ENCODE measurements around the gene NMUR1.

Gene NMUR1

DNA sequence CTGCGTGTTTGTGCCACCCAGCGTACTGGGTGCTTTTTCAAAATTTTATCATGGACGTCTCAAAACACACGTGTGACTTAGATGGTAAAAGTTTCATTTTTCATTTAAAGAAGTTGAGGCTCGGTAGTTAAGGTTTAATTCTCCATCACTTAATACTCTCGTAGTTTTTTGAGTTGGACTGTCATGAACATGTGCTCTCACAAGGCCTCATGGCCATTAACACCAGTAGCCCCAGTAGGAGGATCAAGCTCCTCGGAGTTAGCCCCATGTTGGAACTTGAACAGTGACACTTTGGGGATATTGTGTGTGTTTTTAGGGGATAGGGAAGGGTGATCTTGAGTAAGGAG, 15.3 kb downstream of the NMUR1 start:
- TF ChIP-seq, protein P1, sequence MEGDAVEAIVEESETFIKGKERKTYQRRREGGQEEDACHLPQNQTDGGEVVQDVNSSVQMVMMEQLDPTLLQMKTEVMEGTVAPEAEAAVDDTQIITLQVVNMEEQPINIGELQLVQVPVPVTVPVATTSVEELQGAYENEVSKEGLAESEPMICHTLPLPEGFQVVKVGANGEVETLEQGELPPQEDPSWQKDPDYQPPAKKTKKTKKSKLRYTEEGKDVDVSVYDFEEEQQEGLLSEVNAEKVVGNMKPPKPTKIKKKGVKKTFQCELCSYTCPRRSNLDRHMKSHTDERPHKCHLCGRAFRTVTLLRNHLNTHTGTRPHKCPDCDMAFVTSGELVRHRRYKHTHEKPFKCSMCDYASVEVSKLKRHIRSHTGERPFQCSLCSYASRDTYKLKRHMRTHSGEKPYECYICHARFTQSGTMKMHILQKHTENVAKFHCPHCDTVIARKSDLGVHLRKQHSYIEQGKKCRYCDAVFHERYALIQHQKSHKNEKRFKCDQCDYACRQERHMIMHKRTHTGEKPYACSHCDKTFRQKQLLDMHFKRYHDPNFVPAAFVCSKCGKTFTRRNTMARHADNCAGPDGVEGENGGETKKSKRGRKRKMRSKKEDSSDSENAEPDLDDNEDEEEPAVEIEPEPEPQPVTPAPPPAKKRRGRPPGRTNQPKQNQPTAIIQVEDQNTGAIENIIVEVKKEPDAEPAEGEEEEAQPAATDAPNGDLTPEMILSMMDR (IDR thresholded peaks at IDR 0.05): no peak
- peaks cover 0 to 10% (median 2%) of the 10 kb centered on the region in 4 donors for H3K4me1 ChIP-seq
- H3K9me3 ChIP-seq: no peaks in the 10 kb centered on the region
- peak overlapping the region; percentile 85 to 88 for H3K27ac ChIP-seq
- DNase-seq: no peak
- no peaks in the 10 kb centered on the region for H3K27me3 ChIP-seq
- H3K4me3 ChIP-seq: peak overlapping the region; percentile 62 to 68
- no peaks in the 10 kb centered on the region for H3K36me3 ChIP-seq
- intact Hi-C loops (cut with DNase I; ENCODE audit: low total_unique reads): loop anchor here (5.0 kb wide), 1 partner anchor 87 kb away; no protein-coding TSS in a partner anchor

DNA sequence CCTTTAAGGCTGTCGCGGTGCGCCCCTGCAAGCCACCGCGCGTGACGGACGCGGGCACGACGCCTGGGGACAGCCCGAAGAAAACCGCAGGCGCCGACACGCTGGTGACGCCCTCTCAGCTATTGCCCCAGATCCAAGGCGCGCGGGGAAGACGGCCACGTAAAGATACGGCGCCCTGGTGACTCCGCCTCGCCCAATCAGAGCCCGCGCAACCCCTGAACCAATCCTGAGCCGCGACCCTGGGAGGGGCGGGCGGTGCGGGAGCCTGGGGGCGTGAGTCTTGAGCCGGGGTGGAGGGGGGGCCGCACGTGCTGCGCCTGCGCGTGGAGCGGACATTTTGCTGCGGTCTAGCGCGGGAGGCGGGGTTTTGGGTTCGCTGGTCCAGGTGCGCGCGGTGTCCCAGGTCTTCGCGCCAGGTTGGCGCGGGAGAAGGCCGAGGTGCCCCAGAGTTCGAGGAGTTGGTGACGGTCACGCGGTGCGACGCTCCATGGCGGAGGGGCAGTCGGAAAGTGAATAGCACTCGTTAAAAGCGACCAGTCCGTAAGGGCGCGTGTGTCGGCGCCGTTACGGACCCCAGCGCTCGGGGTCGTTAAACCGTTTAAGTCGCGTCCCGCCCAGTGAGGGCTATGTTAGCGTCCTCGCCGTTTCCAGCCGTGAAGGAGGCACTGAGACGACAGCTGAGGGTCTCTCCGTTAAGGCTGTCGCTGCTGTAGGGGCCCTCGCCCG, 15.9 kb downstream of the NMUR1 start:
- peaks cover 0 to 10% (median 2%) of the 10 kb centered on the region in 4 donors for H3K4me1 ChIP-seq
- H3K36me3 ChIP-seq: no peaks in the 10 kb centered on the region
- peak; percentile 99 for DNase-seq
- intact Hi-C loops (cut with DNase I; ENCODE audit: low total_unique reads): loop anchor here (5.0 kb wide), 1 partner anchor 88 kb away; no protein-coding TSS in a partner anchor
- peak overlapping the region; percentile 62 to 68 for H3K4me3 ChIP-seq
- H3K27ac ChIP-seq: peak overlapping the region; percentile 85 to 88
- no peaks in the 10 kb centered on the region for H3K9me3 ChIP-seq
- TF ChIP-seq, protein P1 (IDR thresholded peaks at IDR 0.05): no peak
- no peaks in the 10 kb centered on the region for H3K27me3 ChIP-seq

DNA sequence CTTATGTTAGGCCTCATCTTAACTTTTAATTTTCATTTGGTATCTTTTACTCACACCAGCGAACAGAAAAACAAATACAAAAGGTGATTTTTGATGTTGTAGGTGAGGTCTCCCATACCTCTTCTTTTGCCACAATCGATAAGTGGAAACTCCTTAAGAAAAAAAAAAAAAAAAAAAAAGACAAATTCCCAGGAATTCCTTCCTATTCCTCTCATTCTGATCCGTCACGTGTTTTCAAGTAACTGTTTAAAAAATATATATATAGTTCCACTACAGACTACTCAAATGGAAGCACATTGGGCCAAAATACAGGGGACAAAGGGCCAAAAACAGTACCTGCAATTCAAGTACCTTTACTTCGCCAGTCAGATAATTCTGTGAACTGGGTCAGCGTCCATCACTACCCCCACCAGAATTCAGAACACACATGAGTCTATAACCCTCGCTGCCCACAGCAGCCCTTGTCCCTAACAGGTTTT, 16.5 kb downstream of the NMUR1 start:
- Histone ChIP-seq H3K4me3 (peak overlapping the region; percentile 62 to 68), H3K27me3 (no peaks in the 10 kb centered on the region), H3K4me1 (peaks cover 0 to 10% (median 2%) of the 10 kb centered on the region in 4 donors), H3K27ac (peak overlapping the region; percentile 85 to 88), H3K36me3 (no peaks in the 10 kb centered on the region), H3K9me3 (no peaks in the 10 kb centered on the region)
- TF ChIP-seq, protein P1 (IDR thresholded peaks at IDR 0.05): no peak
- no peak for DNase-seq
- intact Hi-C loops (cut with DNase I; ENCODE audit: low total_unique reads): loop anchor here (5.0 kb wide), 1 partner anchor 89 kb away; no protein-coding TSS in a partner anchor

DNA sequence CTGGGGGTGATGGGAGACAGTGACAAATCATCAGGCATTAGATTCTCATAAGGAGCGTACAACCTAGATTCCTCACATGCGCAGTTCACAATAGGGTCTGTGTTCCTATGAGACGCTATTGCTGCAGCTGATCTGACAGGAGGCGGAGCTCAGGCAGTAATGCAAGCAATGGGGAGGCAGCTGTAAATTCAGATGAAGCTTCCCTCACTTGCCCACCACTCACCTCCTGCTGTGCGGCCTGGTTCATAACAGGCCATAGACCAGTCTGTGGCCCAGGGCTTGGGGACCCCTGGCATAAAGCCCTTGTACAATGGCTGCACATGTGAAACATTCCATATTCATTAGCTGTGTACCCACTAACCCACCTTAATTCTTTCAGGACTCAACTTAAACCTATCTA, 18.0 kb downstream of the NMUR1 start:
- DNase-seq: peak in 1 of 2 donors; percentile 43

DNA sequence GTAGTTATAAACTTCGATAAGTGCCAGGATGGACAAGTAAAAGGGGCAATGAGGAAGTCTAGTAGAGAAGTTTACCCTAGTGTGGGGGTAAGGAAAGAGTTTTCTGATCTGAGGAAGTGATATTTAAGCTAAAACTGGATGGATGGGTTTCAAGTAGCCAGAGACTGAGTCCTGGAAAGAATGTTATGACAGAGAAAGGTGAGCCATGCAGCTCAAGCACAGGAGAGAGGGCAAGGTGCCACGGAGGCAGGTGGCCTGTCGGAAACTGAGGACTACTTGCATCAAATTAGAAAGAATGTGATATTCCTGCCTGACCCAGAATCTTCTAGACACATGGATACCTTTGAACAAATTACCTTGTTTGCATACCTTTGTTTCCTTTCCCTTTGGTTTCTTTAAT, 26.5 kb downstream of the NMUR1 start:
- TF ChIP-seq, protein P1 (IDR thresholded peaks at IDR 0.05): no peak
- no peak for DNase-seq
- H3K36me3 ChIP-seq: no peaks in the 10 kb centered on the region
- H3K4me3 ChIP-seq: no peak overlapping the region
- H3K27me3 ChIP-seq: no peaks in the 10 kb centered on the region
- no peaks in the 10 kb centered on the region for H3K9me3 ChIP-seq
- intact Hi-C loops (cut with DNase I; ENCODE audit: low total_unique reads): no loop called here
- H3K27ac ChIP-seq: no peak overlapping the region
- no peaks in the 10 kb centered on the region for H3K4me1 ChIP-seq

More for the DNA sequence above, 18.0 kb downstream of the NMUR1 start:
- intact Hi-C loops (cut with DNase I; ENCODE audit: low total_unique reads): loop anchor here (5.0 kb wide), 1 partner anchor 90 kb away; no protein-coding TSS in a partner anchor
- no peaks in the 10 kb centered on the region for H3K9me3 ChIP-seq
- no peak overlapping the region for H3K4me3 ChIP-seq
- TF ChIP-seq, protein P1 (IDR thresholded peaks at IDR 0.05): no peak
- H3K27ac ChIP-seq: no peak overlapping the region
- peaks cover 0 to 10% (median 2%) of the 10 kb centered on the region in 4 donors for H3K4me1 ChIP-seq
- H3K36me3 ChIP-seq: no peaks in the 10 kb centered on the region
- no peaks in the 10 kb centered on the region for H3K27me3 ChIP-seq

Data from tibial artery (tissue), 4 donors.